Fibroblast of lung (primary cell): ENCODE results near the gene CTTN. TPM values are rescaled to one million over a fixed set of nuclear protein-coding genes. Genes with fewer than 3 reads are reported as not detected.

ENCODE experiments used
- DNase-seq, 2 donors: peaks; one replicate each; pipeline versions ENCODE4 v3.0.0 to v3.0.0-alpha.2; 2010; ENCODE audit warnings: low read depth in 2 of 2
- H2AFZ ChIP-seq: 2 replicates; pipeline ENCODE4 v1.5.1; 2012; ENCODE audit warnings: low read length, control low read depth, inconsistent platforms
- H3K27ac ChIP-seq: 2 replicates; pipeline ENCODE4 v1.5.1; 2011; ENCODE audit warnings: low read length, control low read depth; ENCODE audit not compliant: insufficient read depth
- H3K27me3 ChIP-seq: 2 replicates; pipeline ENCODE4 v1.5.1; 2011; ENCODE audit warnings: mild to moderate bottlenecking, low read length; ENCODE audit not compliant: control insufficient read depth, insufficient read depth
- H3K36me3 ChIP-seq: 2 replicates; pipeline ENCODE4 v1.5.1; 2011; ENCODE audit warnings: low read length; ENCODE audit not compliant: control insufficient read depth, insufficient read depth
- H3K4me1 ChIP-seq: 2 replicates; pipeline ENCODE4 v1.5.1; 2011; ENCODE audit warnings: low read length; ENCODE audit not compliant: control insufficient read depth, insufficient read depth; ENCODE audit errors: extremely low read depth
- H3K4me2 ChIP-seq: 2 replicates; pipeline ENCODE4 v1.5.1; 2011; ENCODE audit warnings: low read length, control low read depth; ENCODE audit not compliant: insufficient read depth; ENCODE audit errors: extremely low read depth
- H3K4me3 ChIP-seq, 4 experiments: fragments of 200-600 bp in 1 of 4; sonication (generic) in 1 of 4; replicated peaks in 1 of 4; 2 replicates each; pipeline ENCODE4 v1.5.1; 2011 to 2016; ENCODE audit warnings: low read length in 4 of 4, low read depth in 3 of 4, mild to moderate bottlenecking in 3 of 4, control low read depth in 2 of 4, inconsistent platforms in 1 of 4, mixed read lengths in 1 of 4; ENCODE audit not compliant: insufficient read depth in 1 of 4; ENCODE audit errors: control extremely low read depth in 1 of 4
- H3K79me2 ChIP-seq: 2 replicates; pipeline ENCODE4 v1.5.1; 2012; ENCODE audit warnings: mild to moderate bottlenecking, low read length, inconsistent platforms; ENCODE audit not compliant: control insufficient read depth, insufficient read depth
- H3K9ac ChIP-seq: 2 replicates; pipeline ENCODE4 v1.5.1; 2011; ENCODE audit warnings: mild to moderate bottlenecking, low read length, control low read depth; ENCODE audit not compliant: insufficient read depth
- H3K9me3 ChIP-seq: 2 replicates; pipeline ENCODE4 v1.5.1; 2012; ENCODE audit warnings: low read depth, low read length; ENCODE audit not compliant: control insufficient read depth, insufficient read depth
- H4K20me1 ChIP-seq: 2 replicates; pipeline ENCODE4 v1.5.1; 2011; ENCODE audit warnings: low read length; ENCODE audit not compliant: control insufficient read depth, insufficient read depth; ENCODE audit errors: extremely low read depth
- CTCF ChIP-seq, 2 donors: IDR thresholded peaks in 1 of 2; conservative IDR thresholded peaks in 1 of 2; 1 replicate in 1 of 2; 2 replicates in 1 of 2; pipeline ENCODE4 v1.5.1; 2011 to 2012; ENCODE audit warnings: low read length in 2 of 2, control low read depth in 1 of 2, inconsistent platforms in 1 of 2, low read depth in 1 of 2, mild to moderate bottlenecking in 1 of 2
- EZH2 ChIP-seq: IDR thresholded peaks from 2 replicates; pipeline ENCODE4 v1.5.1; 2012; ENCODE audit warnings: low read length, control low read depth, mild to moderate bottlenecking; ENCODE audit errors: missing control alignments
- polyA plus RNA-seq, 2 donors: library from polyadenylated mRNA; depleted of rRNA in 1 of 2; stranded (reverse) in 1 of 2; unstranded in 1 of 2; fragments of >200 nt; gene quantifications; 2 replicates each; pipeline ENCODE4 v1.2.1, GENCODE V29; 2011 to 2012; ENCODE audit warnings: missing spikeins in 1 of 2
- total RNA-seq: library from RNA; depleted of rRNA; stranded (reverse); fragments of >200 nt; gene quantifications from 2 replicates; pipeline ENCODE4 v1.2.1, GENCODE V29; 2014

The CTTN gene
- total and polyA plus RNA-seq, 2 donors (not counting 1 experiment from before 2014, with no cell fraction given): 198 to 428 TPM

GRCh38 chr11:70430671-70431574, 32.6 kb downstream of the CTTN start:
- TF ChIP-seq CTCF (conservative IDR thresholded peaks at IDR 0.05 in 1 of 2, IDR thresholded peaks at IDR 0.05 in 1 of 2; ENCODE audit: low read depth in 1 of 2, low read length in 2 of 2) (no peak), EZH2 (no peak)
- Histone ChIP-seq H3K27ac (no peak overlapping the region), H3K27me3 (no peaks in the 10 kb centered on the region), H3K9ac (no peak overlapping the region), H3K9me3 (no peaks in the 10 kb centered on the region), H3K36me3 (peaks cover 55% of the 10 kb centered on the region), H3K79me2 (no peaks in the 10 kb centered on the region), H3K4me1 (no peaks in the 10 kb centered on the region), H4K20me1 (no peaks in the 10 kb centered on the region), H3K4me2 (no peak overlapping the region), H2AFZ (no peak overlapping the region), H3K4me3 (no peak overlapping the region)
- no peak for DNase-seq

GRCh38 chr11:70431611-70432010, 33.3 kb downstream of the CTTN start:
- no peaks in the 10 kb centered on the region for H3K9me3 ChIP-seq
- H2AFZ ChIP-seq: no peak overlapping the region
- no peaks in the 10 kb centered on the region for H3K4me1 ChIP-seq
- TF ChIP-seq CTCF (conservative IDR thresholded peaks at IDR 0.05 in 1 of 2, IDR thresholded peaks at IDR 0.05 in 1 of 2; ENCODE audit: low read depth in 1 of 2, low read length in 2 of 2) (no peak), EZH2 (no peak)
- H3K4me3 ChIP-seq: no peak overlapping the region
- no peak for DNase-seq
- no peak overlapping the region for H3K9ac ChIP-seq
- no peaks in the 10 kb centered on the region for H4K20me1 ChIP-seq
- peaks cover 58% of the 10 kb centered on the region for H3K36me3 ChIP-seq
- no peaks in the 10 kb centered on the region for H3K79me2 ChIP-seq
- H3K27ac ChIP-seq: no peak overlapping the region
- no peaks in the 10 kb centered on the region for H3K27me3 ChIP-seq
- no peak overlapping the region for H3K4me2 ChIP-seq

DNA sequence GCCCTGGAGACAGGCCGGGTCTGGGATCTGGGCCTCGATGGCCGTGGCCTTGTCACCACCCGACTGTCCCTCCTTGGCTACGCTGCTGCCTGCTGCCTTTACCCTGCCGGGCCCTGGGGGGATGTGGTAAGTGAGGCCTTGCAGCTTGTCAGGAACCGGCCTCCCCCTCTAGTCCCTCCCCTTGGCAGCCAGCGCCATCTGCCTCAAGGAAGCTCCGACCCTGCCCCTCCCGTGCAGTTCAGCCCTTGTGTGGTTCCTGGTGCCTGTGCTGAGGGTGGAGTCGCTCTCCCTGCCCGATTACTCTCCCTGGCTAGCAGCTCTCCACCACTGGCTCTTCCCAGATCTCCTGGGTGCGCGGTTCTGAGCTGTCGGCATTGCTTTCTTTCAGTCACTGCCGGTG, 33.7 kb downstream of the CTTN start:
- H3K79me2 ChIP-seq: no peaks in the 10 kb centered on the region
- no peaks in the 10 kb centered on the region for H3K27me3 ChIP-seq
- TF ChIP-seq EZH2 (no peak), CTCF (conservative IDR thresholded peaks at IDR 0.05 in 1 of 2, IDR thresholded peaks at IDR 0.05 in 1 of 2; ENCODE audit: low read depth in 1 of 2, low read length in 2 of 2) (no peak)
- H3K36me3 ChIP-seq: peaks cover 60% of the 10 kb centered on the region
- H3K9ac ChIP-seq: no peak overlapping the region
- H3K4me1 ChIP-seq: no peaks in the 10 kb centered on the region
- H4K20me1 ChIP-seq: no peaks in the 10 kb centered on the region
- no peak overlapping the region for H3K4me2 ChIP-seq
- no peak overlapping the region for H2AFZ ChIP-seq
- H3K4me3 ChIP-seq: no peak overlapping the region
- no peaks in the 10 kb centered on the region for H3K9me3 ChIP-seq
- H3K27ac ChIP-seq: no peak overlapping the region
- DNase-seq: no peak
